ENCODE measurements around the gene MAP2. TPM values are rescaled to one million over a fixed set of nuclear protein-coding genes. Genes with fewer than 3 reads are reported as not detected.

MAP2 gene
- total and polyA plus RNA-seq, 2 donors (not counting 1 experiment from before 2014, with no cell fraction given): 1.8 to 3.0 TPM

GRCh38 chr2:209532321-209532720, 108.5 kb downstream of the MAP2 start:
- Histone ChIP-seq H3K4me1 (ENCODE audit: control insufficient read depth in 2 of 2, insufficient read depth in 2 of 2, low read length in 2 of 2) (peaks cover 5% of the 10 kb centered on the region in 2 donors), H3K4me2 (replicated peaks; ENCODE audit: low read depth, low read length, poor library complexity, severe bottlenecking) (no peak overlapping the region), H3K27ac (ENCODE audit: low read length in 2 of 2) (no peak overlapping the region), H3K36me3 (replicated peaks in 1 of 2; ENCODE audit: control extremely low read depth in 1 of 2, control insufficient read depth in 1 of 2, extremely low read depth in 1 of 2, insufficient read depth in 2 of 2, low read length in 1 of 2) (no peaks in the 10 kb centered on the region), H3K27me3 (replicated peaks in 1 of 4; ENCODE audit: control extremely low read depth in 1 of 4, control insufficient read depth in 3 of 4, insufficient read depth in 4 of 4, low read length in 3 of 4) (no peaks in the 10 kb centered on the region), H3K9me3 (ENCODE audit: control extremely low read depth in 1 of 3, control insufficient read depth in 2 of 3, insufficient read depth in 1 of 3, low read length in 2 of 3) (no peaks in the 10 kb centered on the region), H3K79me2 (ENCODE audit: control insufficient read depth, insufficient read depth, low read length) (no peaks in the 10 kb centered on the region), H4K20me1 (ENCODE audit: control insufficient read depth, insufficient read depth, low read length, poor library complexity, severe bottlenecking) (no peaks in the 10 kb centered on the region), H3K4me3 (ENCODE audit: control extremely low read depth in 1 of 5, extremely low read depth in 1 of 5, insufficient read depth in 1 of 5, low read depth in 2 of 5, low read length in 4 of 5) (no peak overlapping the region), H3K9ac (ENCODE audit: low read length) (no peak overlapping the region), H2AFZ (ENCODE audit: insufficient read depth, low read depth, low read length, poor library complexity, severe bottlenecking) (no peak overlapping the region)
- H3K9me3 Mint-ChIP-seq (ENCODE audit: insufficient read depth): no peaks in the 10 kb centered on the region
- H3K4me1 Mint-ChIP-seq: peaks cover 11% of the 10 kb centered on the region
- H3K27me3 Mint-ChIP-seq: no peaks in the 10 kb centered on the region
- H3K4me3 Mint-ChIP-seq: no peak overlapping the region
- POLR2A ChIA-PET: no interaction called here
- CTCF ChIA-PET: interaction anchor here (1.1 to 1.6 kb wide), 2 partner anchors 9 to 18 kb away, joined by 3 to 4 read pairs; no protein-coding TSS in a partner anchor
- TF ChIP-seq EZH2 (IDR thresholded peaks at IDR 0.05; ENCODE audit: borderline replicate concordance, insufficient read depth, low read depth, low read length, poor library complexity, severe bottlenecking) (no peak), CTCF (IDR thresholded peaks at IDR 0.05) (no peak)
- H3K27ac Mint-ChIP-seq: no peak overlapping the region
- DNase-seq (no peak), ATAC-seq (ENCODE audit: low read depth) (no peak)
- WGBS (ENCODE audit: insufficient coverage): 100% methylated on average over 2 of the region's 2 CpGs
- intact Hi-C loops (cut with micrococcal nuclease): no loop called here

- no peak overlapping the region for H3K27ac ChIP-seq (ENCODE audit: low read length in 2 of 2)
- no peaks in the 10 kb centered on the region for H3K79me2 ChIP-seq (ENCODE audit: control insufficient read depth, insufficient read depth, low read length)
- H3K9ac ChIP-seq (ENCODE audit: low read length): no peak overlapping the region
- no peak for ATAC-seq (ENCODE audit: low read depth)
- H3K36me3 ChIP-seq (replicated peaks in 1 of 2; ENCODE audit: control extremely low read depth in 1 of 2, control insufficient read depth in 1 of 2, extremely low read depth in 1 of 2, insufficient read depth in 2 of 2, low read length in 1 of 2): no peaks in the 10 kb centered on the region
- no peaks in the 10 kb centered on the region for H3K27me3 Mint-ChIP-seq
- H3K9me3 Mint-ChIP-seq (ENCODE audit: insufficient read depth): no peaks in the 10 kb centered on the region
- no peak overlapping the region for H3K4me2 ChIP-seq (replicated peaks; ENCODE audit: low read depth, low read length, poor library complexity, severe bottlenecking)
- DNase-seq: no peak
- H3K4me3 Mint-ChIP-seq: no peak overlapping the region
- intact Hi-C loops (cut with micrococcal nuclease): no loop called here
- H3K9me3 ChIP-seq (ENCODE audit: control extremely low read depth in 1 of 3, control insufficient read depth in 2 of 3, insufficient read depth in 1 of 3, low read length in 2 of 3): no peaks in the 10 kb centered on the region
- CTCF ChIA-PET: no interaction called here
- no peak overlapping the region for H3K4me3 ChIP-seq (ENCODE audit: control extremely low read depth in 1 of 5, extremely low read depth in 1 of 5, insufficient read depth in 1 of 5, low read depth in 2 of 5, low read length in 4 of 5)
- H3K27ac Mint-ChIP-seq: no peak overlapping the region
- H2AFZ ChIP-seq (ENCODE audit: insufficient read depth, low read depth, low read length, poor library complexity, severe bottlenecking): no peak overlapping the region
- no peak for TF ChIP-seq CTCF (IDR thresholded peaks at IDR 0.05)
- 100% methylated on average over 2 of the region's 3 CpGs for WGBS (ENCODE audit: insufficient coverage)
- no peaks in the 10 kb centered on the region for H3K4me1 ChIP-seq (ENCODE audit: control insufficient read depth in 2 of 2, insufficient read depth in 2 of 2, low read length in 2 of 2)
- peaks cover 5% of the 10 kb centered on the region for H3K4me1 Mint-ChIP-seq
- POLR2A ChIA-PET: no interaction called here
- no peaks in the 10 kb centered on the region for H3K27me3 ChIP-seq (replicated peaks in 1 of 4; ENCODE audit: control extremely low read depth in 1 of 4, control insufficient read depth in 3 of 4, insufficient read depth in 4 of 4, low read length in 3 of 4)
- H4K20me1 ChIP-seq (ENCODE audit: control insufficient read depth, insufficient read depth, low read length, poor library complexity, severe bottlenecking): no peaks in the 10 kb centered on the region
Measured at GRCh38 chr2:209533391-209533790, 109.5 kb downstream of the MAP2 start.

Measured in B cell (primary cell).